Retinal pigment epithelial cell (primary cell): ENCODE data around the gene ADGRL2.

Experiments used
- DNase-seq: peaks from one replicate; pipeline ENCODE4 v3.0.0-alpha.2; 2010; ENCODE audit warnings: low read depth
- H3K4me3 ChIP-seq: 2 replicates; pipeline ENCODE4 v1.5.1; 2011; ENCODE audit warnings: mild to moderate bottlenecking, low read length, control low read depth, moderate library complexity
- TF ChIP-seq, protein P1 (sequence below): conservative IDR thresholded peaks from 2 replicates; pipeline ENCODE4 v1.5.1; 2011; ENCODE audit warnings: low read depth, low read length, control low read depth, inconsistent platforms

Gene ADGRL2

DNA sequence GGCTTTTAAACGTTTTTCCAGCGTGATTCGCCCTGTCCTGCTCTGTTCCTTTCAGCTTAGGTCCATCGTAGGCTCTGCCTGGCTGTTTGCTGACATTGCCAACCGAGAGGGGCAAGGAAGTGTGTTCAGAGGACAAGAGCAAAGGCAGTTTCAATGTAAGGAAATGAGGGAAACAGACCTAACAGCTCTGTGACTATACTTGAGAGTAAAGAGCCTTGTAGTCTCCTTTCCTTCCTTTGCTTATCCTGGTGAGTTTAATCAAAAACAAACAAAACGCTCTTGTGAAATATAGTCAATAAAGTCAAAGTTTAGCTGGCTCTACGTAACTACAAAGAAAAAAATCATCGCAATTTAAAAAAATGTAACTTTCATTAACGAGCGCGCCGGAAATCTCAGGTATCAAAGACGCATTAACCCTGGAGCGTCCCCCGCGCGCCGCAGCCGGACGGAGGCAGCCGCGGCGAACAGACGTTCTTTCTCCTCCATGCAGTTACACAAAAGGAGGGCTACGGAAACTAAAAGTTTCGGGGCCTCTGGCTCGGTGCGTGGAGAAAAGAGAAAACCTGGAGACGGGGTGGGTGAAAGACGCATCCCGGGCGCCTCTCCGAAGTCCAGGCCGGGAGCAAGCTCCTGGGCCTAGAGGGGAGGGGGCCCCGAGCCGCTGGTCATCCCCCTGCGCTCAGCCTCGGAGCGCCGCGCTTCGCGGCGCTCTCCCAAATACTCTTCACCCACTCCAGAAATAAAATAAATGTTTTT lies 617 bp upstream of the ADGRL2 start:
- TF ChIP-seq, protein P1, sequence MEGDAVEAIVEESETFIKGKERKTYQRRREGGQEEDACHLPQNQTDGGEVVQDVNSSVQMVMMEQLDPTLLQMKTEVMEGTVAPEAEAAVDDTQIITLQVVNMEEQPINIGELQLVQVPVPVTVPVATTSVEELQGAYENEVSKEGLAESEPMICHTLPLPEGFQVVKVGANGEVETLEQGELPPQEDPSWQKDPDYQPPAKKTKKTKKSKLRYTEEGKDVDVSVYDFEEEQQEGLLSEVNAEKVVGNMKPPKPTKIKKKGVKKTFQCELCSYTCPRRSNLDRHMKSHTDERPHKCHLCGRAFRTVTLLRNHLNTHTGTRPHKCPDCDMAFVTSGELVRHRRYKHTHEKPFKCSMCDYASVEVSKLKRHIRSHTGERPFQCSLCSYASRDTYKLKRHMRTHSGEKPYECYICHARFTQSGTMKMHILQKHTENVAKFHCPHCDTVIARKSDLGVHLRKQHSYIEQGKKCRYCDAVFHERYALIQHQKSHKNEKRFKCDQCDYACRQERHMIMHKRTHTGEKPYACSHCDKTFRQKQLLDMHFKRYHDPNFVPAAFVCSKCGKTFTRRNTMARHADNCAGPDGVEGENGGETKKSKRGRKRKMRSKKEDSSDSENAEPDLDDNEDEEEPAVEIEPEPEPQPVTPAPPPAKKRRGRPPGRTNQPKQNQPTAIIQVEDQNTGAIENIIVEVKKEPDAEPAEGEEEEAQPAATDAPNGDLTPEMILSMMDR, result no peak
- peak overlapping the region; percentile 87 for H3K4me3 ChIP-seq
- DNase-seq, result no peak

- TF ChIP-seq, protein P1, result no peak
- H3K4me3 ChIP-seq, result peak overlapping the region; percentile 87
- no peak for DNase-seq
These were observed 1.1 kb downstream of the ADGRL2 start for GRCh38 chr1:81801651-81802456.

DNA sequence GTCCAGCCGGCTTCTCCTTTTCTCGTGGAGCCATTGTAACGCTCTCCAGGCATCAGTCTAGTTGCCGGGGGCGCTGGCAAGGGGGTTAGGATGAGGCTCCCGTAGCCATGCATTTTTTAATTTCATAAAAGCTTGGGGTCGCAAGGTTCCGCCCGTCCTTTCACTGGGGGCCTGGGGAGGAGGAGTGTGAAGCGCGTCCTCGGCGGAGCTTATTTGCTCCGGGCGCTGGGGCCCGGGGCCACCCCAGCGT lies 1.6 kb downstream of the ADGRL2 start:
- H3K4me3 ChIP-seq, result peak overlapping the region; percentile 87
- TF ChIP-seq, protein P1, result no peak
- no peak for DNase-seq

DNA sequence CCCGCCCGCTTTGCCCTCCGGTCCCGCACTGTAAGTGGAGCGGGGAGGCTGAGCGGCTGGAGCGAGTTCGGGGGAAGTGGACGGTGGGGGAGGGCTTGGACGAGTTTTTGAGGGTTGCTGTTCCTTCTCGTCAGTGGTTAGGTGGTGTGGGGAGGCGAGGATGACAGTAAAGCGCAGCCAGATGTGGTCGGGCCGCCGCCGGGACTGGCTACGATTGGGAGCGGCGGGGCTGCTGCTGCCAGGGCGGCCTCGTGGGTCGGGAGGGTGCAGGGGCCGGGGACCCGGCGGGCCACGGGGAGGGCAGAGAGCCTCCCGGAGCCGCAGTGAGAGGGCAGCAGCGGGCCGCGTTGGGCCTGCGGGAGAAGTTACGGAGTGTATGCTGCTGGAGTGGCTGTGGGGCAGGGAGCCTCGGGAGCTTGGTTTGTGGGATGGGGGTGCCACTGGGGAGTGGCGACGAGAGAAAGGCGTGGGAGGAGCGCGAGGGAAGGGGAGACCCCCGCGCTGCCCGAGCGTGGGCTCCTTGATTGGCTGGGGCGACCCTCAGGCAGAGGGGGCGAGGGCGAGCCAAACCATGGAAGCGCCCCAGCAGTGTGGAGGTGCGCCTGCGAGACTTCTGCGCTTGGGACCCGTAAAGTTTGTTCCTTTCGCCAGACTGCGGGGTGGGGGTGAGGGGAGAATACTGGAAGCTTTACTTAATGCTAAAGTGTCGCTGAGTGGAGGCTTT lies 2.1 kb downstream of the ADGRL2 start:
- no peak for DNase-seq
- peak overlapping the region; percentile 87 for H3K4me3 ChIP-seq
- TF ChIP-seq, protein P1, result peak; percentile 54

DNA sequence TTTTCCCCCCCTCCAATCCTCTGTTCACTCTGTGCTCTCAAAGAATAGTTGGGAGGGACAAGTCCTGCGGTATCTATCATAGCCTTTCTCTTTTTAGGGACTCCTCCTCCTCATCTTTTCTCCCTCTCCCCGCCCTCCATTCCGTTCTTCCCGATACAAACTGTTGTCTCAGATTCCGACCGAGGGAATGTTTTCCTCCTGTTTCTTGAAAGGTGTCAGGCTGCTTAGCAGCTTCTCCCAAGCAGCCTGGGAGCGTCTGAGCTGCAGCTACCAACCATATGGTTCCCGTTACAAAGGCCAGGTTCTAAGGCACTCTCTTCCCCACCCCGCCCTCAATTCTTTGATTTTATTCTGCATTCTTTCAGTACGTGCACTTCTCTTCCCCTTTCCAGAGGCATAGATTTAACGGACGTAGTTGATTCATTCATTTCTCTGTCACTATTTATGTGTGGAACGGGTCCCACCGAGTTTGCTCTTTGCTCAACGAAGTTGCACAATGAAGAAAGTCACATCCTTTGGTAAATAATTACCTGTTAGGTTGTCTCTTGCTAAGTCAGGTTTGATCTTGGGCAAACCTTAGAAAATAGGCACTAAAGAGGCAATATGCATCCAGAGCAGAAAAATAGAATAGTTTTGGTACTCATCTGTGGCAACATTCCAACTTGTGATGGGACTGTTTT lies 2.8 kb downstream of the ADGRL2 start:
- TF ChIP-seq, protein P1, result no peak
- peak overlapping the region; percentile 87 for H3K4me3 ChIP-seq
- no peak for DNase-seq

GRCh38 chr1:81804312-81804711 lies 3.6 kb downstream of the ADGRL2 start:
- TF ChIP-seq, protein P1, result no peak
- DNase-seq, result no peak
- no peak overlapping the region for H3K4me3 ChIP-seq
